ENCODE measurements around the gene CADM1.

The CADM1 gene

DNA sequence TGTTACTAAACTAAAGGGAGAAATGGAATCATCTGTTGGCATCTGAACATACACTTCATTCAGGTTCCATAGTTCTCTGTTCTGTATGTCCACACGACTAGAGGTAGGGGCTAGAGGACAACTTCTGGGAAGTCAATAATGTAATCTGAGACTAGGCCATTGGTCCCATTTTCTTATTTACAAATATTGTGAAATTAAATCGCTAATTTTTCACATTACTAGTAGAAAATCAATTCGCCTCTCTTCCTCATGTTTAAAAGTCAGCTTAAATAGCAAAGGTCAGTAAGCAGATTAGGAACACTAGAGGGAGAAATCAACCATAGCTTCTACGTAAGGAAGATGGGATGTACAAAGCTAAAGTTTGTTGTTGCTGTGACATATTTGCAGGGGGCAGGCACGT, 59.7 kb downstream of the CADM1 start:
- intact Hi-C loops (cut with DNase I; ENCODE audit: low total_unique reads): no loop called here
- no peak for TF ChIP-seq CTCF (IDR thresholded peaks at IDR 0.05)
- H3K4me3 ChIP-seq: no peak overlapping the region
- H3K4me1 ChIP-seq: no peaks in the 10 kb centered on the region
- H3K27me3 ChIP-seq: no peaks in the 10 kb centered on the region
- no peak overlapping the region for H3K27ac ChIP-seq
- H3K9me3 ChIP-seq: peaks cover 0 to 22% (median 13%) of the 10 kb centered on the region in 3 donors
- H3K36me3 ChIP-seq: no peaks in the 10 kb centered on the region
- no peak for DNase-seq

DNA sequence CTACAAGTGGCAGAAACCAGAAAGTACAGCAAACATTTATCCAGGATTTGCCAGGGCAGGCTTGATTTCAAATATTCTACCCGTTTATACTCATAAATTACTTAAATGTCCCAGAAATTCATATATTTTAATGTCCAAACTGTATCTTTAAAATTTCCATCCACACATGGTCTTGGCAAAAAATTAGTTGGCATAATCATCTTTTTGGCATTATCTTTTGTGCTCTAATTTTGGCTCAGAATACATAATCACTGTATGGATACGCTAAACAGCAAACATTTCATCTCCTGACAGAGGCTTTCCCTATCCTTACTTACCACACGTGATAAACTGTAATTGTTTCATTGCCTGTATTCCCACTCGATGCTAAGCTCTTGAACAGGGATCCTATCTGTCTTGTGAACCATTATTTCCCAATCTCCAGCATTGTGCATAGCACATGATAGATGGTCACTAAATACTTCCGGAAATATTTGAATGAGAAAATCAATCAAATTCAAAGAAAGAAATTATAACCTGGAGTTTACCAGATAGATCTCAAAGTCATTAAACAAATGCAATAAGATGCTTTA, 64.2 kb downstream of the CADM1 start:
- no peak overlapping the region for H3K4me3 ChIP-seq
- no peak overlapping the region for H3K27ac ChIP-seq
- no peaks in the 10 kb centered on the region for H3K36me3 ChIP-seq
- H3K9me3 ChIP-seq: no peaks in the 10 kb centered on the region
- H3K4me1 ChIP-seq: no peaks in the 10 kb centered on the region
- intact Hi-C loops (cut with DNase I; ENCODE audit: low total_unique reads): no loop called here
- no peaks in the 10 kb centered on the region for H3K27me3 ChIP-seq
- no peak for DNase-seq
- TF ChIP-seq CTCF (IDR thresholded peaks at IDR 0.05): no peak

DNA sequence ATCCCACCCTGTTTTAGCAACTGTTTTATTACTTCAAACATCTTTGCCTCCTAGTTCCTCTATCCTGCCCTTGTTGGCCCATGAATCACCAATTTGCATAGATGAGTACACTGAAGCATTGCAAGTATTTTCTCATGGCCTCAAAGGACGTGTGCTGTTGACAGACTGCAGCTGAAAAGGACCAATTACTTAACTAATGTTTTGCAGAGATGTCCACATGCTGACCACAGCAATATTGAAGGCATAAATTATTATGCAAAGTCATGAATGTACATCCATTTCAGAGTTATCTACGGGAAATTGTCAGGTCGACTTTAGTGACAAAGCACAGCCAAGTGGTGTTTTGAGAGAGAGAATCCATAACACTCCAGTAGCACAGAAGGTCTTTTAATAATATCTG, 64.8 kb downstream of the CADM1 start:
- no peaks in the 10 kb centered on the region for H3K27me3 ChIP-seq
- intact Hi-C loops (cut with DNase I; ENCODE audit: low total_unique reads): no loop called here
- no peak overlapping the region for H3K4me3 ChIP-seq
- no peaks in the 10 kb centered on the region for H3K4me1 ChIP-seq
- DNase-seq: no peak
- TF ChIP-seq CTCF (IDR thresholded peaks at IDR 0.05): no peak
- H3K9me3 ChIP-seq: no peaks in the 10 kb centered on the region
- no peak overlapping the region for H3K27ac ChIP-seq
- no peaks in the 10 kb centered on the region for H3K36me3 ChIP-seq

GRCh38 chr11:115437902-115438575, 66.2 kb downstream of the CADM1 start:
- H3K27me3 ChIP-seq: no peaks in the 10 kb centered on the region
- H3K4me1 ChIP-seq: no peaks in the 10 kb centered on the region
- TF ChIP-seq CTCF (IDR thresholded peaks at IDR 0.05): no peak
- H3K27ac ChIP-seq: no peak overlapping the region
- intact Hi-C loops (cut with DNase I; ENCODE audit: low total_unique reads): no loop called here
- no peaks in the 10 kb centered on the region for H3K36me3 ChIP-seq
- H3K4me3 ChIP-seq: no peak overlapping the region
- no peaks in the 10 kb centered on the region for H3K9me3 ChIP-seq
- DNase-seq: no peak

DNA sequence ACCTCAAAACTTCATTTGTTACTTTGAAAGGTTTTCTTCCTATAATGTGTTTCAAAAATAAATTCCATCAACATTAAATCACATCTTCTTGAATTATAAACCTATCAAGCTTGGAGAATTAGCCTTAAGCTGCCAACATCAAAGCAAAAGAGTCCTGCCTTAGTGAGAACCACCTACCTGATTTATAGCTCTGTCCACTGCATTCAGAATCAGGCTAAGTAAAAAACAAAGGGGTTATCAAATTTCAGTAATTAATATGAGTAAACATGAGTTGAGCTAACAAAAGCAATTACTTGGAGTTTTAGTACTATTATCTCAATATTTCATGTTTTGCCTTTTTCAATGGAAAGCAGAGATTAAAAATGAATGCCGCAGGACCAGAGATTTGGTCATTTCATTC, 73.9 kb downstream of the CADM1 start:
- Histone ChIP-seq H3K27ac (no peak overlapping the region), H3K9me3 (no peaks in the 10 kb centered on the region), H3K27me3 (no peaks in the 10 kb centered on the region), H3K4me3 (no peak overlapping the region), H3K36me3 (no peaks in the 10 kb centered on the region), H3K4me1 (no peaks in the 10 kb centered on the region)
- no peak for TF ChIP-seq CTCF (IDR thresholded peaks at IDR 0.05)
- DNase-seq: no peak
- intact Hi-C loops (cut with DNase I; ENCODE audit: low total_unique reads): no loop called here

All from tibial artery (tissue), 4 donors.